ENCODE data around the gene STAC3.

Gene STAC3

GRCh38 chr12:57210461-57210860 is 40.5 kb downstream of the STAC3 start:
- DNase-seq (ENCODE audit: low read depth): no peak

- DNase-seq (ENCODE audit: low read depth): no peak
Measured at GRCh38 chr12:57209916-57210315, 41.1 kb downstream of the STAC3 start.

- DNase-seq (ENCODE audit: low read depth): no peak
Measured at GRCh38 chr12:57208631-57209282, 42.2 kb downstream of the STAC3 start.

- no peak for DNase-seq (ENCODE audit: low read depth)
Measured at GRCh38 chr12:57207731-57208630, 43.0 kb downstream of the STAC3 start.

- no peak for DNase-seq (ENCODE audit: low read depth)
Measured at GRCh38 chr12:57205931-57206330, 45.1 kb downstream of the STAC3 start.

GRCh38 chr12:57205186-57205585 is 45.8 kb downstream of the STAC3 start:
- no peak for DNase-seq (ENCODE audit: low read depth)

- no peak for DNase-seq (ENCODE audit: low read depth)
Measured at GRCh38 chr12:57204454-57204853, 46.5 kb downstream of the STAC3 start.

- DNase-seq (ENCODE audit: low read depth): no peak
Measured at GRCh38 chr12:57203791-57204190, 47.2 kb downstream of the STAC3 start.

- DNase-seq (ENCODE audit: low read depth): no peak
Measured at GRCh38 chr12:57203201-57203600, 47.8 kb downstream of the STAC3 start.

GRCh38 chr12:57202321-57202720 is 48.7 kb downstream of the STAC3 start:
- DNase-seq (ENCODE audit: low read depth): no peak

GRCh38 chr12:57201631-57202030 is 49.4 kb downstream of the STAC3 start:
- no peak for DNase-seq (ENCODE audit: low read depth)

GRCh38 chr12:57201219-57201618 is 49.8 kb downstream of the STAC3 start:
- no peak for DNase-seq (ENCODE audit: low read depth)

GRCh38 chr12:57200497-57200896 is 50.5 kb downstream of the STAC3 start:
- DNase-seq (ENCODE audit: low read depth): no peak

GRCh38 chr12:57199191-57199590 is 51.8 kb downstream of the STAC3 start:
- no peak for DNase-seq (ENCODE audit: low read depth)

GRCh38 chr12:57198329-57198728 is 52.7 kb downstream of the STAC3 start:
- no peak for DNase-seq (ENCODE audit: low read depth)

GRCh38 chr12:57196956-57197355 is 54.0 kb downstream of the STAC3 start:
- no peak for DNase-seq (ENCODE audit: low read depth)

- DNase-seq (ENCODE audit: low read depth): no peak
Measured at GRCh38 chr12:57196439-57196838, 54.5 kb downstream of the STAC3 start.

- DNase-seq (ENCODE audit: low read depth): no peak
Measured at GRCh38 chr12:57195611-57196371, 55.2 kb downstream of the STAC3 start.

GRCh38 chr12:57195186-57195585 is 55.8 kb downstream of the STAC3 start:
- no peak for DNase-seq (ENCODE audit: low read depth)

GRCh38 chr12:57194253-57194652 is 56.7 kb downstream of the STAC3 start:
- DNase-seq (ENCODE audit: low read depth): no peak

GRCh38 chr12:57193706-57194245 is 57.2 kb downstream of the STAC3 start:
- DNase-seq (ENCODE audit: low read depth): no peak
